Adrenal gland (tissue), 5 donors: Measurements from ENCODE around the gene MFSD2B.

Experiments used
- CTCF ChIP-seq, 6 experiments: fragments of 450-650 bp in 4 of 6; fragments of 200-600 bp in 2 of 6; sonication (generic) in 1 of 6; IDR thresholded peaks; 1 replicate in 5 of 6; 2 replicates in 1 of 6; pipeline versions ENCODE4 v1.5.1 to v1.8.0; 2016 to 2021; ENCODE audit warnings: antibody characterized with exemption in 6 of 6, mild to moderate bottlenecking in 2 of 6, moderate library complexity in 1 of 6
- POLR2A ChIP-seq, 2 donors: fragments of 450-650 bp; IDR thresholded peaks; one replicate each; pipeline ENCODE4 v1.6.1; 2017; ENCODE audit warnings: antibody characterized with exemption in 2 of 2, mild to moderate bottlenecking in 2 of 2, moderate library complexity in 1 of 2
- donor health status: DM: no; HTN: no; CAD: no.

- TF ChIP-seq CTCF (IDR thresholded peaks at IDR 0.05) (no peak), POLR2A (IDR thresholded peaks at IDR 0.05) (no peak)
Measured at GRCh38 chr2:24049485-24050021, 39.7 kb downstream of the MFSD2B start, which contains the start of gene FKBP1B.
